ENCODE data around the gene SH2D4B. TPM values are rescaled to one million over a fixed set of nuclear protein-coding genes. Genes with fewer than 3 reads are reported as not detected.
A peak's percentile ranks its signal among the peaks of the same experiment; 100 is the strongest.

The SH2D4B gene
- total and polyA plus RNA-seq, 10 of the 15 experiments (the other 5 are each of a cell fraction or from before 2014, with no cell fraction given), result 0.04 to 0.21 (median 0.13) TPM; not detected in 5

- TF ChIP-seq E4F1 (IDR thresholded peaks at IDR 0.05; ENCODE audit: borderline replicate concordance, partially characterized antibody), result no peak
- no peak for TF ChIP-seq BMI1 (IDR thresholded peaks at IDR 0.05; ENCODE audit: borderline replicate concordance)
- no peak for TF ChIP-seq IRF5 (IDR thresholded peaks at IDR 0.05; ENCODE audit: borderline replicate concordance)
- TF ChIP-seq CBX3 (IDR thresholded peaks at IDR 0.05; ENCODE audit: borderline replicate concordance, low read depth), result no peak
- no peak for TF ChIP-seq STAT3 (IDR thresholded peaks at IDR 0.05; ENCODE audit: low read depth, low read length)
Measured at GRCh38 chr10:80649183-80649582, 111.5 kb downstream of the SH2D4B start (continued).

DNA sequence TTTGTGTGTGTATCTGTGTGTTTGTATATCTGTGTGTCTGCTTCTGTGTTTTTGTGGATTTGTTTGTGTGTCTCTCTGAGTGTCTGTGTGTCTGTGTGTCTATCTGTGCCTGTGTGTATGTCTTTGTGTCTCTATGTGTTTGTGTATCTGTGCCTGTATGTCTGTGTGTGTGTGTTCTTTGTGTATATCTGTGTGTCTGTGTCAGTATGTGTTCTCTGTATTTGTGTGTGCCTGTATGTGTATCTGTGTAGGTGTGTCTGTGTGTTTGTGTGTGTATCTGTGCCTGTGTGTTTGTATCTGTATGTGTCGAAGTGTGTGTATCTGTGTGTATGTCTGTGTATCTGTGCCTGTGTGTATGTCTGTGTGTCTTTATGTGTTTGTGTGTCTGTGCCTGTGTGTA is 118.2 kb downstream of the SH2D4B start:
- H3K27me3 ChIP-seq (replicated peaks in 1 of 2; ENCODE audit: control insufficient read depth in 2 of 2, insufficient read depth in 2 of 2, low read length in 1 of 2), result no peaks in the 10 kb centered on the region
- TF ChIP-seq TCF7 (IDR thresholded peaks at IDR 0.05; ENCODE audit: borderline replicate concordance) (no peak), SMAD5 (IDR thresholded peaks at IDR 0.05; ENCODE audit: low read depth) (no peak), PRDM15 (CRISPR knock-in tag; IDR thresholded peaks at IDR 0.05) (no peak), EZH2 (IDR thresholded peaks at IDR 0.05; ENCODE audit: borderline replicate concordance, control insufficient read depth, low read depth, low read length) (no peak), SREBF2 (IDR thresholded peaks at IDR 0.05; ENCODE audit: low read length) (no peak)
- TF ChIP-seq, protein P1, sequence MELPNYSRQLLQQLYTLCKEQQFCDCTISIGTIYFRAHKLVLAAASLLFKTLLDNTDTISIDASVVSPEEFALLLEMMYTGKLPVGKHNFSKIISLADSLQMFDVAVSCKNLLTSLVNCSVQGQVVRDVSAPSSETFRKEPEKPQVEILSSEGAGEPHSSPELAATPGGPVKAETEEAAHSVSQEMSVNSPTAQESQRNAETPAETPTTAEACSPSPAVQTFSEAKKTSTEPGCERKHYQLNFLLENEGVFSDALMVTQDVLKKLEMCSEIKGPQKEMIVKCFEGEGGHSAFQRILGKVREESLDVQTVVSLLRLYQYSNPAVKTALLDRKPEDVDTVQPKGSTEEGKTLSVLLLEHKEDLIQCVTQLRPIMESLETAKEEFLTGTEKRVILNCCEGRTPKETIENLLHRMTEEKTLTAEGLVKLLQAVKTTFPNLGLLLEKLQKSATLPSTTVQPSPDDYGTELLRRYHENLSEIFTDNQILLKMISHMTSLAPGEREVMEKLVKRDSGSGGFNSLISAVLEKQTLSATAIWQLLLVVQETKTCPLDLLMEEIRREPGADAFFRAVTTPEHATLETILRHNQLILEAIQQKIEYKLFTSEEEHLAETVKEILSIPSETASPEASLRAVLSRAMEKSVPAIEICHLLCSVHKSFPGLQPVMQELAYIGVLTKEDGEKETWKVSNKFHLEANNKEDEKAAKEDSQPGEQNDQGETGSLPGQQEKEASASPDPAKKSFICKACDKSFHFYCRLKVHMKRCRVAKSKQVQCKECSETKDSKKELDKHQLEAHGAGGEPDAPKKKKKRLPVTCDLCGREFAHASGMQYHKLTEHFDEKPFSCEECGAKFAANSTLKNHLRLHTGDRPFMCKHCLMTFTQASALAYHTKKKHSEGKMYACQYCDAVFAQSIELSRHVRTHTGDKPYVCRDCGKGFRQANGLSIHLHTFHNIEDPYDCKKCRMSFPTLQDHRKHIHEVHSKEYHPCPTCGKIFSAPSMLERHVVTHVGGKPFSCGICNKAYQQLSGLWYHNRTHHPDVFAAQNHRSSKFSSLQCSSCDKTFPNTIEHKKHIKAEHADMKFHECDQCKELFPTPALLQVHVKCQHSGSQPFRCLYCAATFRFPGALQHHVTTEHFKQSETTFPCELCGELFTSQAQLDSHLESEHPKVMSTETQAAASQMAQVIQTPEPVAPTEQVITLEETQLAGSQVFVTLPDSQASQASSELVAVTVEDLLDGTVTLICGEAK (IDR thresholded peaks at IDR 0.05; ENCODE audit: borderline replicate concordance), result no peak

More for the DNA sequence above, 118.2 kb downstream of the SH2D4B start:
- ChIA-PET RAD21 (ENCODE audit: unreplicated experiment) (no interaction called here), CTCF (no interaction called here), SMC1A (ENCODE audit: uncharacterized antibody, unreplicated experiment) (no interaction called here), POLR2A (no interaction called here)
- ATAC-seq (no peak), FAIRE-seq (peak; percentile 23), DNase-seq (ENCODE audit: low read depth, low spot score) (no peak)
- no peak overlapping the region for H3K9ac ChIP-seq (ENCODE audit: control insufficient read depth, insufficient read depth, low read length)
- H4K20me1 ChIP-seq (ENCODE audit: control insufficient read depth, insufficient read depth), result no peaks in the 10 kb centered on the region
- no peak overlapping the region for H3K27ac ChIP-seq (ENCODE audit: control insufficient read depth, insufficient read depth)
- H3K79me2 ChIP-seq (ENCODE audit: control insufficient read depth, insufficient read depth, low read length), result no peaks in the 10 kb centered on the region
- no peak overlapping the region for H2AFZ ChIP-seq (ENCODE audit: control insufficient read depth, low read depth, low read length)
- peaks cover 3% of the 10 kb centered on the region; the same call in 1 of the 3 replicates for H3K9me3 ChIP-seq (replicated peaks; ENCODE audit: control insufficient read depth, insufficient read depth, low read length)
- no peaks in the 10 kb centered on the region for H3K4me1 ChIP-seq (ENCODE audit: control insufficient read depth, insufficient read depth, low read length)
- 27% methylated on average over 1 of the region's 1 CpG for WGBS (ENCODE audit: insufficient coverage, insufficient replicate concordance, low lambda C conversion rate, missing lambda C conversion rate)
- H3K36me3 ChIP-seq (ENCODE audit: control insufficient read depth in 2 of 2, insufficient read depth in 2 of 2, low read length in 1 of 2), result no peaks in the 10 kb centered on the region
- in situ Hi-C loops (cut with MboI), result no loop called here
- intact Hi-C loops (cut with micrococcal nuclease; ENCODE audit: unreplicated experiment), result no loop called here
- H3K4me3 ChIP-seq, result no peak overlapping the region
- no TSS peak for BruUV-seq (replicated peaks)
- no peak overlapping the region for H3K4me2 ChIP-seq (ENCODE audit: control insufficient read depth, insufficient read depth)
